ENCODE measurements around the gene IFT81. TPM values are rescaled to one million over a fixed set of nuclear protein-coding genes. Genes with fewer than 3 reads are reported as not detected.

IFT81 gene
- total RNA-seq, 2 donors from 2014 or later: 20.2 to 29.6 TPM

- H3K27ac Mint-ChIP-seq: no peak overlapping the region
- no peaks in the 10 kb centered on the region for H3K36me3 Mint-ChIP-seq (ENCODE audit: low read depth)
- no peak overlapping the region for H3K4me3 Mint-ChIP-seq
- no peak overlapping the region for H3K9ac ChIP-seq (ENCODE audit: extremely low read depth, low read length, poor library complexity, severe bottlenecking)
- no peak for TF ChIP-seq CTCF (conservative IDR thresholded peaks at IDR 0.05)
- peaks cover 10% of the 10 kb centered on the region for H3K4me1 ChIP-seq (ENCODE audit: control insufficient read depth, insufficient read depth, low read length)
- no peaks in the 10 kb centered on the region for H3K36me3 ChIP-seq (ENCODE audit: control insufficient read depth, insufficient read depth, low read length)
- H3K27ac ChIP-seq (ENCODE audit: low read depth, low read length): no peak overlapping the region
- 90 to 91% methylated on average over 4 to 5 of the region's 5 CpGs for WGBS, 2 experiments (ENCODE audit: insufficient coverage in 1 of 2, insufficient read length in 1 of 2)
- H3K9me3 ChIP-seq (ENCODE audit: control insufficient read depth, low read length): no peaks in the 10 kb centered on the region
- H3K27me3 ChIP-seq (ENCODE audit: control insufficient read depth, insufficient read depth, low read length, poor library complexity, severe bottlenecking): no peaks in the 10 kb centered on the region
- no peaks in the 10 kb centered on the region for H3K27me3 Mint-ChIP-seq (ENCODE audit: insufficient read depth)
- DNase-seq: no peak
- no peak overlapping the region for H3K4me3 ChIP-seq (ENCODE audit: low read length)
- peaks cover 32% of the 10 kb centered on the region for H3K4me1 Mint-ChIP-seq
- H3K9me3 Mint-ChIP-seq: no peaks in the 10 kb centered on the region
Measured at GRCh38 chr12:110266381-110266960, 142.3 kb downstream of the IFT81 start.

- Mint-ChIP-seq H3K4me1 (peaks cover 32% of the 10 kb centered on the region), H3K9me3 (no peaks in the 10 kb centered on the region), H3K4me3 (no peak overlapping the region), H3K27me3 (ENCODE audit: insufficient read depth) (no peaks in the 10 kb centered on the region), H3K27ac (no peak overlapping the region), H3K36me3 (ENCODE audit: low read depth) (no peaks in the 10 kb centered on the region)
- TF ChIP-seq CTCF (conservative IDR thresholded peaks at IDR 0.05): no peak
- WGBS, 2 experiments (ENCODE audit: insufficient coverage in 1 of 2, insufficient read length in 1 of 2): 73 to 89% methylated on average over 6 to 9 of the region's 9 CpGs
- H3K4me1 ChIP-seq (ENCODE audit: control insufficient read depth, insufficient read depth, low read length): peaks cover 10% of the 10 kb centered on the region
- H3K36me3 ChIP-seq (ENCODE audit: control insufficient read depth, insufficient read depth, low read length): no peaks in the 10 kb centered on the region
- no peaks in the 10 kb centered on the region for H3K27me3 ChIP-seq (ENCODE audit: control insufficient read depth, insufficient read depth, low read length, poor library complexity, severe bottlenecking)
- H3K9me3 ChIP-seq (ENCODE audit: control insufficient read depth, low read length): no peaks in the 10 kb centered on the region
- H3K4me3 ChIP-seq (ENCODE audit: low read length): no peak overlapping the region
- no peak for DNase-seq
- H3K27ac ChIP-seq (ENCODE audit: low read depth, low read length): no peak overlapping the region
- H3K9ac ChIP-seq (ENCODE audit: extremely low read depth, low read length, poor library complexity, severe bottlenecking): no peak overlapping the region
Measured at GRCh38 chr12:110266980-110267620, 142.9 kb downstream of the IFT81 start.

Other genes starting within 250 kb of the IFT81 start
- gene GLTP, start 243.8 kb upstream of the IFT81 start, total RNA-seq: 10 to 100 TPM; 15.2 to 20.9 TPM
- gene TCHP, start 224.1 kb upstream of the IFT81 start, total RNA-seq: 10 to 100 TPM; 26.1 to 31.9 TPM
- 10 to 100 TPM; 27.0 to 27.9 TPM for gene GIT2, start 128.0 kb upstream of the IFT81 start, total RNA-seq
- gene ANKRD13A, start 124.9 kb upstream of the IFT81 start, total RNA-seq: 10 to 100 TPM; 33.2 to 44.6 TPM
- gene C12orf76, start 75.8 kb upstream of the IFT81 start, total RNA-seq: 10 to 100 TPM; 19.6 to 23.5 TPM
- gene ATP2A2, start 156.9 kb downstream of the IFT81 start, total RNA-seq: 100 to 1,000 TPM; 151 to 235 TPM

Measured in endodermal cell (in vitro differentiated cells).